CD14-positive monocyte (primary cell): ENCODE results near the gene VSTM4. TPM values are rescaled to one million over a fixed set of nuclear protein-coding genes. Genes with fewer than 3 reads are reported as not detected.

Experiments
- DNase-seq, 3 donors: peaks; one replicate each; pipeline ENCODE4 v3.0.0-alpha.2; 2011 to 2022
- H2AFZ ChIP-seq: 2 replicates; pipeline ENCODE4 v1.6.0; 2012; ENCODE audit warnings: mild to moderate bottlenecking, low read depth, low read length, inconsistent platforms; ENCODE audit not compliant: insufficient read depth, poor library complexity, severe bottlenecking
- H3K27ac ChIP-seq, 2 donors: 1 replicate in 1 of 2; 2 replicates in 1 of 2; pipeline ENCODE4 v1.5.1; 2012 to 2013; ENCODE audit warnings: low read length in 2 of 2, control low read depth in 1 of 2, inconsistent platforms in 1 of 2, low read depth in 1 of 2, mild to moderate bottlenecking in 1 of 2
- H3K27me3 ChIP-seq, 2 donors: one replicate each; pipeline versions ENCODE4 v1.6.0 to v1.6.1; 2011 to 2013; ENCODE audit warnings: low read length in 2 of 2; ENCODE audit not compliant: control insufficient read depth in 2 of 2, insufficient read depth in 2 of 2
- H3K36me3 ChIP-seq, 2 donors: replicated peaks in 1 of 2; 1 replicate in 1 of 2; 2 replicates in 1 of 2; pipeline versions ENCODE4 v1.5.1 to v1.6.1; 2012 to 2013; ENCODE audit warnings: low read length in 2 of 2, control low read depth in 1 of 2, inconsistent platforms in 1 of 2, mild to moderate bottlenecking in 1 of 2; ENCODE audit not compliant: insufficient read depth in 2 of 2, control insufficient read depth in 1 of 2
- H3K4me1 ChIP-seq, 2 donors: 1 replicate in 1 of 2; 2 replicates in 1 of 2; pipeline versions ENCODE4 v1.5.1 to v1.6.1; 2012 to 2013; ENCODE audit warnings: low read length in 2 of 2, control low read depth in 1 of 2, inconsistent platforms in 1 of 2, mild to moderate bottlenecking in 1 of 2, moderate library complexity in 1 of 2; ENCODE audit not compliant: insufficient read depth in 2 of 2, control insufficient read depth in 1 of 2
- H3K4me2 ChIP-seq: replicated peaks from 2 replicates; pipeline ENCODE3; 2012; ENCODE audit warnings: low read length, moderate library complexity, mild to moderate bottlenecking; ENCODE audit not compliant: poor library complexity, severe bottlenecking; ENCODE audit errors: extremely low read depth
- H3K4me3 ChIP-seq, 3 experiments: fragments of 200-600 bp in 1 of 3; sonication (generic) in 1 of 3; replicated peaks in 1 of 3; 1 replicate in 2 of 3; 2 replicates in 1 of 3; pipeline ENCODE4 v1.5.1; 2011 to 2013; ENCODE audit warnings: low read length in 3 of 3, mild to moderate bottlenecking in 3 of 3, control low read depth in 2 of 3, low read depth in 2 of 3, inconsistent platforms in 1 of 3, moderate library complexity in 1 of 3
- H3K79me2 ChIP-seq: 2 replicates; pipeline ENCODE4 v1.6.0; 2012; ENCODE audit warnings: mild to moderate bottlenecking, control low read depth, inconsistent platforms, low read length, moderate library complexity; ENCODE audit not compliant: insufficient read depth
- H3K9ac ChIP-seq: 2 replicates; pipeline ENCODE4 v1.6.0; 2017; ENCODE audit warnings: low read length, mild to moderate bottlenecking; ENCODE audit not compliant: insufficient read depth, poor library complexity, severe bottlenecking
- H3K9me3 ChIP-seq, 2 donors: replicated peaks in 1 of 2; 1 replicate in 1 of 2; 2 replicates in 1 of 2; pipeline versions ENCODE4 v1.5.1 to v1.6.1; 2012 to 2013; ENCODE audit warnings: low read length in 2 of 2, control low read depth in 1 of 2; ENCODE audit not compliant: control insufficient read depth in 1 of 2, insufficient read depth in 1 of 2
- H4K20me1 ChIP-seq: 2 replicates; pipeline ENCODE4 v1.6.0; 2012; ENCODE audit warnings: mild to moderate bottlenecking, low read length, control low read depth, moderate library complexity; ENCODE audit not compliant: insufficient read depth
- H3K27ac Mint-ChIP-seq, 7 donors: one replicate each; pipeline ENCODE4 v1.8.0; 2020; ENCODE audit warnings: mild to moderate bottlenecking in 7 of 7, mixed read lengths in 7 of 7, moderate library complexity in 6 of 7, inconsistent platforms in 2 of 7
- H3K27me3 Mint-ChIP-seq, 3 donors: one replicate each; pipeline ENCODE4 v1.8.0; 2021 to 2022; ENCODE audit warnings: low read depth in 3 of 3, mild to moderate bottlenecking in 3 of 3, mixed read lengths in 3 of 3, moderate library complexity in 3 of 3, inconsistent platforms in 1 of 3
- H3K36me3 Mint-ChIP-seq, 2 donors: one replicate each; pipeline ENCODE4 v1.8.0; 2020; ENCODE audit warnings: mixed read lengths in 2 of 2, inconsistent platforms in 1 of 2, mild to moderate bottlenecking in 1 of 2
- H3K4me1 Mint-ChIP-seq: one replicate; pipeline ENCODE4 v1.8.0; 2020; ENCODE audit warnings: mild to moderate bottlenecking, mixed read lengths
- H3K4me3 Mint-ChIP-seq, 2 donors: one replicate each; pipeline ENCODE4 v1.8.0; 2020; ENCODE audit warnings: mild to moderate bottlenecking in 2 of 2, mixed read lengths in 2 of 2, moderate library complexity in 1 of 2
- H3K9me3 Mint-ChIP-seq, 7 donors: one replicate each; pipeline ENCODE4 v1.8.0; 2020 to 2022; ENCODE audit warnings: mixed read lengths in 7 of 7, mild to moderate bottlenecking in 6 of 7, moderate library complexity in 6 of 7, inconsistent platforms in 2 of 7
- WGBS: methylation state at CpG from one replicate; pipeline ENCODE4 v1.1.5; 2013; ENCODE audit warnings: missing lambda C conversion rate; ENCODE audit not compliant: insufficient coverage; 5-methylcytosine and 5-hydroxymethylcytosine counted together
- intact Hi-C, 2 donors: fragments of 100-400 bp; cut with micrococcal nuclease; formaldehyde crosslinking; loops; one replicate each; pipeline versions ENCODE4 v1.15.0 to v1.15.1; 2023
- polyA plus RNA-seq, 3 donors: library from polyadenylated mRNA; depleted of rRNA in 1 of 3; unstranded in 2 of 3; stranded (reverse) in 1 of 3; fragments of 300-500 nt in 2 of 3; fragments of >200 nt in 1 of 3; fragmentation: Illumina TruSeq in 2 of 3; gene quantifications; 1 replicate in 2 of 3; 2 replicates in 1 of 3; pipeline ENCODE4 v1.2.3, GENCODE V29; 2012 to 2021
- TF ChIP-seq, protein P1 (sequence below): fragments of 200-600 bp; IDR thresholded peaks from one replicate; pipeline ENCODE4 v1.8.0; 2022; ENCODE audit warnings: antibody characterized with exemption, mild to moderate bottlenecking

VSTM4 gene
- polyA plus RNA-seq, 3 donors: not detected

DNA sequence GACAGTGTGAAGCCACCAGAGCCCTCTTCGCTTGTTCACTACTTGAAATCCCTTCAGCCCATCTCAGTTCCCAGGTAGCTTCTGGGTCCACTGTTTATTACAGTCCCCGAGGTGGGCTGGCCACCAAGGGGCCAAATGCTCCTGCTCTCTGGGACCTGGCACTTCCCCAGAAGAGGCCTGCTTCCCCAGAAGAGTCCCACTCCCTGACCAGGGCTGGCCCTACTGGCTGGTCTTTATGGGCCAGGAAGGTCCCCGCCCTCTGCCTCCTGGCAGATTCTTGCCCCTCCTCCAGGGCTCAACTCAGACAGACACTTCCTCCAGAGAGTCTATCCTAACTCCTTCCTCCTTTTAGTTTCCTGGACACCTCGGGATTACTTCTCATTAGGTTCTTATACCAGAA lies 105.0 kb downstream of the VSTM4 start:
- WGBS: 85% methylated on average over 3 of the region's 4 CpGs
- peaks cover 20% of the 10 kb centered on the region for H3K4me1 Mint-ChIP-seq
- TF ChIP-seq, protein P1, sequence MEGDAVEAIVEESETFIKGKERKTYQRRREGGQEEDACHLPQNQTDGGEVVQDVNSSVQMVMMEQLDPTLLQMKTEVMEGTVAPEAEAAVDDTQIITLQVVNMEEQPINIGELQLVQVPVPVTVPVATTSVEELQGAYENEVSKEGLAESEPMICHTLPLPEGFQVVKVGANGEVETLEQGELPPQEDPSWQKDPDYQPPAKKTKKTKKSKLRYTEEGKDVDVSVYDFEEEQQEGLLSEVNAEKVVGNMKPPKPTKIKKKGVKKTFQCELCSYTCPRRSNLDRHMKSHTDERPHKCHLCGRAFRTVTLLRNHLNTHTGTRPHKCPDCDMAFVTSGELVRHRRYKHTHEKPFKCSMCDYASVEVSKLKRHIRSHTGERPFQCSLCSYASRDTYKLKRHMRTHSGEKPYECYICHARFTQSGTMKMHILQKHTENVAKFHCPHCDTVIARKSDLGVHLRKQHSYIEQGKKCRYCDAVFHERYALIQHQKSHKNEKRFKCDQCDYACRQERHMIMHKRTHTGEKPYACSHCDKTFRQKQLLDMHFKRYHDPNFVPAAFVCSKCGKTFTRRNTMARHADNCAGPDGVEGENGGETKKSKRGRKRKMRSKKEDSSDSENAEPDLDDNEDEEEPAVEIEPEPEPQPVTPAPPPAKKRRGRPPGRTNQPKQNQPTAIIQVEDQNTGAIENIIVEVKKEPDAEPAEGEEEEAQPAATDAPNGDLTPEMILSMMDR: no peak
- intact Hi-C loops: no loop called here
- Histone ChIP-seq H3K4me2 (no peak overlapping the region), H4K20me1 (no peaks in the 10 kb centered on the region), H2AFZ (peak overlapping the region; percentile 21), H3K79me2 (no peaks in the 10 kb centered on the region), H3K9ac (peak overlapping the region; percentile 8), H3K4me3 (no peak overlapping the region), H3K9me3 (no peaks in the 10 kb centered on the region), H3K4me1 (peaks cover 11 to 13% of the 10 kb centered on the region in 2 donors), H3K36me3 (no peaks in the 10 kb centered on the region), H3K27ac (no peak overlapping the region), H3K27me3 (no peaks in the 10 kb centered on the region)
- no peak for DNase-seq
- H3K9me3 Mint-ChIP-seq: no peaks in the 10 kb centered on the region
- no peaks in the 10 kb centered on the region for H3K36me3 Mint-ChIP-seq
- H3K4me3 Mint-ChIP-seq: no peak overlapping the region
- peaks cover 0 to 7% (median 0%) of the 10 kb centered on the region in 3 donors for H3K27me3 Mint-ChIP-seq
- H3K27ac Mint-ChIP-seq: peak overlapping the region in 1 of 7 donors; percentile 19

DNA sequence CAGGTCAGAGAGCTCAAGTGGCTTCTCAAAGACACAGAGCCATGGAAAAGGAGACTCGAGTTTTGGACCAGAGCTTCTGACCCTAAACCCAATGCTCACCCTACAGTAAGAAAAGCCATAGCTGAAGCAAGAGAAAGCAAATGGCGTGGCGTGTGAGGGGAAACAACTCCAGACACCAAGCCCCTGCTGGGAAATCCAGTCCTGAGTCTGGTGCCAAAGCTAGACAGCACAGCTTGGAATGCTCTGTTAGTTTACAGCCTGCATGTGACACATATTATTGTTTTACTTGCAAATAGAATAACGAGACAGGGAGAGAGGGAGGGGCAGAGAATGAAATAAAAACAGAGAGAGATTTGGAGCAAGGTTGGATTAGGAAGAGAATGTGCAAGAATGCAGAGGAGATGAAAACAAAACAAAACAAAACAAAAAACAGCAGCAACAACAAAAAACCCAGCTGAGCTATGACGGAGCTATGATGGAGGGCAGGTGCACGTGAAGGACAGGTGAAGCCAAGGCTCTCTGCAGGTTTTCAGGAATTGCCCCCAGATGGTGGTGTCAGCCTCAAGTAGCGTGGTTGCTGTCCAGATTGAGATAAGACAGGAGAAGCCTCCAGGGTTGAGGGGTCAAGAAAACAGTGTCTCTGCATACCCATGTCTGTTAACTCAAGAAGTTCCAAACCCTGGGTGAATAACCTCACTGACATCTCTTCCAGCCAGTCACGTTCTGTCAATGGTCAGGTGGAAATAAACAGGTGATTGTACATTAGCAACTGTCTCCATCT lies 105.9 kb downstream of the VSTM4 start:
- Histone ChIP-seq H3K27me3 (no peaks in the 10 kb centered on the region), H3K4me1 (peaks cover 11 to 13% of the 10 kb centered on the region in 2 donors), H3K4me3 (no peak overlapping the region), H3K9ac (no peak overlapping the region), H3K27ac (no peak overlapping the region), H3K4me2 (no peak overlapping the region), H3K79me2 (no peaks in the 10 kb centered on the region), H4K20me1 (no peaks in the 10 kb centered on the region), H3K9me3 (no peaks in the 10 kb centered on the region), H3K36me3 (no peaks in the 10 kb centered on the region), H2AFZ (no peak overlapping the region)
- peaks cover 0 to 7% (median 0%) of the 10 kb centered on the region in 3 donors for H3K27me3 Mint-ChIP-seq
- H3K36me3 Mint-ChIP-seq: no peaks in the 10 kb centered on the region
- H3K9me3 Mint-ChIP-seq: no peaks in the 10 kb centered on the region
- no peak overlapping the region for H3K4me3 Mint-ChIP-seq
- H3K27ac Mint-ChIP-seq: no peak overlapping the region
- TF ChIP-seq, protein P1: no peak
- peaks cover 20% of the 10 kb centered on the region for H3K4me1 Mint-ChIP-seq
- intact Hi-C loops: no loop called here
- WGBS: 86% methylated on average over 3 of the region's 8 CpGs
- DNase-seq: no peak
